Activated CD8-positive, alpha-beta T cell treated with anti-CD3 and anti-CD28 coated beads, Interleukin-2, amount 10 ng/mL, durations not matched to agents 7 days and 5 days (primary cell): ENCODE data around the gene LGALS12. TPM values are rescaled to one million over a fixed set of nuclear protein-coding genes. Genes with fewer than 3 reads are reported as not detected.

Experiments used
- ATAC-seq: fragments of 150-1000 bp; cut with Tn5 transposase; one replicate; pipeline ENCODE4 v1.10.0; 2021; ENCODE audit warnings: moderate library complexity
- CTCF ChIA-PET: fragments of 350-600 bp; sonication (Branson Sonifier 250); formaldehyde crosslinking; loops from one replicate; lab custom pipeline; 2021; ENCODE audit warnings: antibody characterized with exemption; lab: Charles Lee
- POLR2A ChIA-PET: fragments of 350-600 bp; sonication (Branson Sonifier 250); formaldehyde crosslinking; loops from one replicate; lab custom pipeline; 2021; ENCODE audit warnings: antibody characterized with exemption; lab: Charles Lee
- DNase-seq: peaks from one replicate; pipeline ENCODE4 v3.0.0-alpha.2; 2020
- H3K27ac Mint-ChIP-seq: one replicate; pipeline ENCODE4 v1.8.0; 2021; ENCODE audit warnings: mild to moderate bottlenecking, mixed read lengths
- H3K27me3 Mint-ChIP-seq: one replicate; pipeline ENCODE4 v1.8.0; 2021; ENCODE audit warnings: low read depth, mixed read lengths
- H3K36me3 Mint-ChIP-seq: one replicate; pipeline ENCODE4 v1.8.0; 2021; ENCODE audit warnings: low read depth, mixed read lengths
- H3K4me1 Mint-ChIP-seq: one replicate; pipeline ENCODE4 v1.8.0; 2021; ENCODE audit warnings: low read depth, mixed read lengths
- H3K4me3 Mint-ChIP-seq: one replicate; pipeline ENCODE4 v1.8.0; 2021; ENCODE audit warnings: mild to moderate bottlenecking, mixed read lengths
- H3K9me3 Mint-ChIP-seq: one replicate; pipeline ENCODE4 v1.8.0; 2022; ENCODE audit warnings: mixed read lengths; ENCODE audit not compliant: insufficient read depth
- total RNA-seq, 2 experiments: library from RNA; stranded (reverse); gene quantifications; one replicate each; pipeline ENCODE4 v1.2.3, GENCODE V29; 2021

The LGALS12 gene
- total RNA-seq, 2 experiments from 2014 or later, result not detected

DNA sequence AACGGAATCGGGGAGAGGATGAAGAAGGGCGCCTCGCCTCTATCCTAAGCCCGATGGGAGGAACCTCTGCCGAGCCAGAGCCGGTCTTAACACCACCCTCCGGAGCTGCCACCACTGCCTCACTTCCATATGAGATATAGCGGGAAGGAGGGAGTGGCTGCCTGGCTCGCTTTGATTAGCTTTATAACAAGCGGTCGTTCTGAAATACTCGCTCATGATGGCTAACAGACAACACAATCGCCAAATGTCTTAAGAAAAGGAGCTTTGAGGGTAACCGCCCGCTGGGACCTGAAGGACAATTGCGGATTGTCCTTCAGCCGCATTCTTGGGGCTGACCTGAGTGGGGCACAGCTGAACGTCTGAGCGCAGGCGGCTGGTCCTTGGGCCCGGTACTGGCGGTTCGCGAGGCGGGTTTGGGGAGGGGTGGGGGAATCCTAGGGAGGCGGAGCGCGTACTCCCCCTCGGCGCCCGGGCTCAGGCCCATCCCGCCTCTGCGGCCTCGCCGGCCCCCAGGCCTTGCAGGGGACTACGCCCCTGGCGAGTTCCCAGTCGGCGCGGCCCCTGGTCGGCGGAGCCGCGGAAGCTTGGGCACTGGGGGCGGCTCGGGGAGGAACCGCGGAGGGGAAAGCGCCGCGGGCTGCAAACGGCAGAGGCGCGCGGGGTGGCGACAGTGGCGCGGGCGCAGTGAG is 15.2 kb upstream of the LGALS12 start, which contains the start of gene PLAAT5:
TSS of gene PLAAT5 (minus strand) at position 617 of the 689 bp plus-strand sequence. CDS start at position 484, 133 bp downstream.
- Mint-ChIP-seq H3K36me3 (peaks cover 2% of the 10 kb centered on the region), H3K4me1 (peaks cover 12% of the 10 kb centered on the region), H3K9me3 (peaks cover 5% of the 10 kb centered on the region), H3K4me3 (peak within 1 kb of the TSS; percentile 74), H3K27ac (no peak within 1 kb of the TSS), H3K27me3 (peaks cover 62% of the 10 kb centered on the region)
- DNase-seq (no peak), ATAC-seq (peak; percentile 78)
- ChIA-PET POLR2A (no interaction called here), CTCF (interaction anchor here (0.7 to 3.9 kb wide), 5 partner anchors 12 to 37 kb away, joined by 3 to 29 read pairs (median 3); no protein-coding TSS in a partner anchor)

- Mint-ChIP-seq H3K9me3 (no peaks in the 10 kb centered on the region), H3K4me1 (peaks cover 12% of the 10 kb centered on the region), H3K4me3 (peak overlapping the region; percentile 74), H3K36me3 (peaks cover 2% of the 10 kb centered on the region), H3K27me3 (peaks cover 59% of the 10 kb centered on the region), H3K27ac (no peak overlapping the region)
- ChIA-PET POLR2A (interaction anchor here (0.8 to 0.9 kb wide), 2 partner anchors 45 to 138 kb away, joined by 3 to 4 read pairs; partner anchors contain the start of gene PLAAT4), CTCF (interaction anchor here (0.7 to 3.9 kb wide), 3 partner anchors 12 to 33 kb away, joined by 3 to 29 read pairs (median 4); no protein-coding TSS in a partner anchor)
- DNase-seq (no peak), ATAC-seq (peak; percentile 30)
These were observed 14.7 kb upstream of the LGALS12 start for GRCh38 chr11:63491240-63491587.

DNA sequence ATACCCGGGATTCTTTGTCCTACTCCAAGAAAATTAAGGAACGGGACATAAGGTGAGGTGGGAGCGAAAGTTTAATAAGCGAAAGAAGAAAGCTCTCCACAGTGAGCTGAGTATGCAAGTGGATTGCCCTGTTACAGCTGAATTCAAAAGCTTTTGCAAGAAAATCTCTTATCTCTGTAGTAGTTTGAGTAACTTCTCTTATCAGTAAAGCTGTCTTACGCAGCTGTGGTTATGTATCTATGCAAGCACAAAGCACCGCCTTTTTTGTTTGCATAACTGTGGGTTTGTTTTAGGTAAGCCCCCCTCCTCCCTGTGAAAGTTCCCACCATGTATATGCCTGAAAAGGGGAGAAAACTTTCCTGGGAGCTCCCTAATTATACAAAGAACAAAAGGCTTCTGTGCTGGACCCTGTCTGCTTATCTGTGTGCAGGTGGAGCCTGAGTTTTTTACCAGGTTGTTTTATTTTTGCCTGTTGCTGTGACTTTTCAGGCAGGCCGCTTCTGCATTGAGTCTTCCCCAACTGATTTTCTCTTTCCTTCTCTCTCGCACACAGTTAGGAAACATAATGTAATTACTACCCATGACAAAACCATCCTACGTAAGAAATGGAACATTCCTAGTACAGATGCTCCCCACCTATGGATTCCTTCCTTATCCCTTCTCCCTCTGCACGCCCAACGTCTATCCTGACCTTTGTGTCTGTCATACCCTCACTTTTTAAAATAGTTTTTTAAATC is 14.1 kb upstream of the LGALS12 start:
- no peaks in the 10 kb centered on the region for H3K9me3 Mint-ChIP-seq
- H3K4me3 Mint-ChIP-seq, result peak overlapping the region; percentile 38
- H3K4me1 Mint-ChIP-seq, result peaks cover 12% of the 10 kb centered on the region
- POLR2A ChIA-PET, result interaction anchor here (0.8 to 0.9 kb wide), 2 partner anchors 45 to 137 kb away, joined by 3 to 4 read pairs; partner anchors contain the start of gene PLAAT4
- CTCF ChIA-PET, result interaction anchor here (0.7 to 3.9 kb wide), 3 partner anchors 13 to 33 kb away, joined by 3 to 29 read pairs (median 4); no protein-coding TSS in a partner anchor
- no peak for ATAC-seq
- peaks cover 58% of the 10 kb centered on the region for H3K27me3 Mint-ChIP-seq
- H3K27ac Mint-ChIP-seq, result no peak overlapping the region
- no peak for DNase-seq
- peaks cover 2% of the 10 kb centered on the region for H3K36me3 Mint-ChIP-seq

DNA sequence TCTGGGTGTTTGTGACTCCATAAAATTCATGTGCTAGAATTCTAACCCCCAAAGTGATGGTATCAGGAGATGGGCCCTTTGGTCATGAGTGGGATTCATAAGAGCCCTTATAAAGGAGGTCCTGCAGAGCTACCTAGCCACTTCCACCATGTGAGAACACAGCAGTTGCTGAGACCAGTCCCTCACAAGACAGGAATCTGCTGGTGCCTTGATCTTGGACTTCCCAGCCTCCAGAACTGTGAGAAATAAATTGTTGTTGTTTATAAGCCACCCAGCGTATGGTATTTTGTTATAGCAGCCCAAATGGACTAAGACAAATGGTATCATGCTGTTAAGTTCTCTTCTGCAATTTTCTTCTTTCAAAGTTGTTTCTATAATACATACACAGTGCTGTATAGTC is 13.4 kb upstream of the LGALS12 start:
- POLR2A ChIA-PET, result no interaction called here
- Mint-ChIP-seq H3K27me3 (peaks cover 64% of the 10 kb centered on the region), H3K4me1 (peaks cover 12% of the 10 kb centered on the region), H3K9me3 (no peaks in the 10 kb centered on the region), H3K4me3 (no peak overlapping the region), H3K36me3 (peaks cover 2% of the 10 kb centered on the region), H3K27ac (no peak overlapping the region)
- DNase-seq (no peak), ATAC-seq (no peak)
- CTCF ChIA-PET, result interaction anchor here (3.9 kb wide), 1 partner anchor 14 kb away, joined by 29 read pairs; no protein-coding TSS in a partner anchor

DNA sequence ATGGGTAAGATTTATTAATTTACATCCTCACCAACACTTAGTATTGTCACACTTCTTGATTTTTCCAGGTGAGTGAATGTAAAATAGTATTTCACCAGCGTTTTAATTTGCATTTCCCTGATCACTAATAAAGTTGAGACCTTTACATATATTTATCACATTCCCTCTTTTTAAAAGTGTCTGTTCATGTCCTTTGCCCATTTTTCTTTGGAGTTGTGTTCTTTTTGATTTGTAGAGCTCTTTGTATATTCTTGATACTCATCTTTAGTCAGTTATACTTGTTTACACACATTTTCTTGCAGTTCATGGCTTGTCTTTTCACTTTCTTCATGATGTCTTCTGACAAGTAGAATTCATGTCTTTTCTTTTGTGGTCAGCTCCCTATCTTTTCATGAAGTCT is 12.8 kb upstream of the LGALS12 start:
- H3K4me3 Mint-ChIP-seq, result no peak overlapping the region
- H3K27ac Mint-ChIP-seq, result no peak overlapping the region
- no peak for DNase-seq
- ChIA-PET POLR2A (no interaction called here), CTCF (interaction anchor here (0.5 to 1.0 kb wide), 2 partner anchors 15 to 168 kb away, joined by 3 read pairs; no protein-coding TSS in a partner anchor)
- H3K36me3 Mint-ChIP-seq, result peaks cover 2% of the 10 kb centered on the region
- peaks cover 12% of the 10 kb centered on the region for H3K4me1 Mint-ChIP-seq
- H3K27me3 Mint-ChIP-seq, result peaks cover 60% of the 10 kb centered on the region
- no peaks in the 10 kb centered on the region for H3K9me3 Mint-ChIP-seq
- ATAC-seq, result no peak

DNA sequence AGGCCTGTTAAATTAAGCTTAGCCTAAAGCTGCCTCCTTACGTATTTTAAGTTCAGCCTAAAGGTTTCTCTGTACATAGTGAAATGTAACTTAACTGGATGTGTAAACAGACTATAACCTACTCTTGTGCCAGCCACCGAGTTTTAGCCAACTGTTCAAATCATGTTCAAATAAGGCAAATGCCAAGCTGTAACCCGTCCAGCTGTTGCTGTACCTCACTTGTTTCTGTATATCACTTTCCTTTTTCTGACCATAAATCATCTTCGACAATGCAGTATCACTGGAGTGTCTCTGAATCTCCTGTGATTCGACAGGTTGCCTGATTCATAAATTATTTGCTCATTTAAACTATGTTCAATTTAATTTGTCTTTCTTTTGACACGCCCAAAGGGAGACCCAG is 10.9 kb upstream of the LGALS12 start:
- Mint-ChIP-seq H3K4me1 (peaks cover 12% of the 10 kb centered on the region), H3K9me3 (peaks cover 8% of the 10 kb centered on the region), H3K27me3 (peaks cover 50% of the 10 kb centered on the region), H3K4me3 (no peak overlapping the region), H3K27ac (no peak overlapping the region), H3K36me3 (peaks cover 2% of the 10 kb centered on the region)
- ATAC-seq, result no peak
- CTCF ChIA-PET, result interaction anchor here (2.1 kb wide), 1 partner anchor 16 kb away, joined by 8 read pairs; no protein-coding TSS in a partner anchor
- DNase-seq, result no peak
- POLR2A ChIA-PET, result no interaction called here

DNA sequence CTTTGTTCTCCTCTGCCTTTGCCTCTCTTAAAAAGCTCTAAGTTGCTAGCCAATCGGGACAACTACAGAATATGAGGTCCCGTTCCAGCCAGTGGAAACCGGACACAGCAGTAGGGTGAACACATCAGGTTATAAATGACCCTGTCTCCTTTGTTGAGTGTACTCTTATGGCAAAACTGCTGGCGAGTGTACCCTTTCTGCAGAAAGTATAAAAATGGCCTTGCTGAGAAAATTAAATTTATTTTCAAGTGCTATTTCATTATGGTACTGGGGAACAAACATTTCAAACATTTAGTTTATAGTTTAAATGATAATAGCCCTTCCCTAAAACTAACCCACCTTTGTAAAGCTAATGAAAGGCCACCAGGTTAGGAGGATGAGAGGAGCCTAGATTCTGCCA is 6.0 kb upstream of the LGALS12 start:
- H3K9me3 Mint-ChIP-seq, result peaks cover 18% of the 10 kb centered on the region

GRCh38 chr11:63501236-63501635 is 4.6 kb upstream of the LGALS12 start:
- POLR2A ChIA-PET, result no interaction called here
- DNase-seq (no peak), ATAC-seq (no peak)
- H3K4me1 Mint-ChIP-seq, result peaks cover 23% of the 10 kb centered on the region
- peaks cover 13% of the 10 kb centered on the region for H3K27me3 Mint-ChIP-seq
- H3K4me3 Mint-ChIP-seq, result no peak overlapping the region
- CTCF ChIA-PET, result no interaction called here
- H3K27ac Mint-ChIP-seq, result no peak overlapping the region
- peaks cover 8% of the 10 kb centered on the region for H3K36me3 Mint-ChIP-seq
- H3K9me3 Mint-ChIP-seq, result peaks cover 18% of the 10 kb centered on the region

More for the DNA sequence above, 6.0 kb upstream of the LGALS12 start:
- Mint-ChIP-seq H3K4me3 (no peak overlapping the region), H3K27me3 (peaks cover 20% of the 10 kb centered on the region), H3K4me1 (peaks cover 16% of the 10 kb centered on the region), H3K36me3 (peaks cover 8% of the 10 kb centered on the region), H3K27ac (no peak overlapping the region)
- ATAC-seq (no peak), DNase-seq (no peak)
- ChIA-PET CTCF (no interaction called here), POLR2A (no interaction called here)

DNA sequence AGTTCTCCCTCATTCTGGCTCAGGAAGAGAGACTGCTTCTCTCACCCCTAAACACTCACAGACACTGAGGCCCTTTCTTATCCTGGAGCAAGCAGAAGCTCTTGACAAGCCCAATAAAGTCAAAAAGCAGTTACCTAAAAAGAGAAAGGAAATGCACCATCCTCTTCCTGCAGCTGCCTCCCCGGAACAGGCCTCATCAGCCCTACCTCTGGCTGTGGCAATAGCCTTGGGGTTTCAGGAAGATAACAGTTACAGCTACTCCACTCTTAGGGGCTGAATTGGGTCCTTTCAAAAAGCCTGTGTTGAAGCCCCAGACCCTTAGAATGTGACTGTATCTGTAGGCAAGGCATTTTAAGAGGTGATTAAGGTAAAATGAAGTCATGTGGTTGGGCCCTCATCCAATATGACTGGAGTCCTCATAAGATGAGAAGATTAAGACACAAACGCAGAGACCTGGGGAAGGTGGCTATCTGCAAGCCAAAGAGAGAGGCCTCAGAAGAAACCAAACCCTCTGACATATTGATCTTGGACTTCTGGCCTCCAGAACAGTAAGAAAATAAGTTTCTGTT is 3.5 kb upstream of the LGALS12 start:
- ATAC-seq (no peak), DNase-seq (no peak)
- peaks cover 5% of the 10 kb centered on the region for H3K27me3 Mint-ChIP-seq
- POLR2A ChIA-PET, result no interaction called here
- H3K27ac Mint-ChIP-seq, result peak overlapping the region; percentile 9
- CTCF ChIA-PET, result no interaction called here
- no peak overlapping the region for H3K4me3 Mint-ChIP-seq
- peaks cover 8% of the 10 kb centered on the region for H3K36me3 Mint-ChIP-seq
- H3K4me1 Mint-ChIP-seq, result peaks cover 27% of the 10 kb centered on the region
- H3K9me3 Mint-ChIP-seq, result peaks cover 18% of the 10 kb centered on the region

GRCh38 chr11:63503492-63503891 is 2.4 kb upstream of the LGALS12 start:
- ChIA-PET CTCF (interaction anchor here (0.6 kb wide), 1 partner anchor 205 kb away, joined by 4 read pairs; no protein-coding TSS in a partner anchor), POLR2A (no interaction called here)
- Mint-ChIP-seq H3K36me3 (peaks cover 8% of the 10 kb centered on the region), H3K27me3 (peaks cover 2% of the 10 kb centered on the region), H3K4me1 (peaks cover 27% of the 10 kb centered on the region), H3K4me3 (no peak overlapping the region), H3K9me3 (peaks cover 18% of the 10 kb centered on the region), H3K27ac (no peak overlapping the region)
- ATAC-seq, result no peak
- DNase-seq, result no peak

DNA sequence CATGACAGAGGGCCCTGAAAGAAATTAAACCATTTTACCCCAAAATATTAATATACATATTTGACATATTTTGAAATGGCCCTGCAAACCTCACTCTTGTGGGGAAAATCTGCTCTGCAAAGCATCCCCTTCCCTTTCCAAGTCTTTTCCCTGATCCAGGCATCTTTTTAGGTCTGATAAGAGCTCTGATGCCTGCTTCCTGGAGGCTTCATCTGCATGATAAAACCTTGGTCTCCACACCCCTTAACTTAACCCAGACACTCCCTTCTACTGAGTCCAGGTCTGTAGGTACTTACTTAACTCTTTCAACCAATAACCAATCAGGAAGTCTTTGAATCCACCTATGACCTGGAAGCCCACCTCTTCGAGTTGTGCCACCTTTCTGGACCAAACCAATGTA is 1.8 kb upstream of the LGALS12 start:
- ATAC-seq (no peak), DNase-seq (no peak)
- Mint-ChIP-seq H3K9me3 (peaks cover 18% of the 10 kb centered on the region), H3K27me3 (peaks cover 2% of the 10 kb centered on the region), H3K4me3 (no peak overlapping the region), H3K4me1 (peaks cover 27% of the 10 kb centered on the region), H3K36me3 (peaks cover 8% of the 10 kb centered on the region), H3K27ac (no peak overlapping the region)
- ChIA-PET POLR2A (no interaction called here), CTCF (interaction anchor here (1.0 to 1.2 kb wide), 3 partner anchors 25 to 132 kb away, joined by 3 to 4 read pairs (median 3); no protein-coding TSS in a partner anchor)
